ENCODE measurements around the gene BIRC6. TPM values are rescaled to one million over a fixed set of nuclear protein-coding genes. Genes with fewer than 3 reads are reported as not detected.

BIRC6 gene
- total and polyA plus RNA-seq, 2 of the 4 experiments (the other 2 are of a cell fraction) = 26.5 to 316 TPM

GRCh38 chr2:32572030-32572429, 215.2 kb downstream of the BIRC6 start:
- Histone ChIP-seq H2BK20ac (ENCODE audit: low read depth, low read length) (no peak overlapping the region), H3K4ac (ENCODE audit: low read depth, low read length) (no peak overlapping the region), H2BK15ac (ENCODE audit: low read depth, low read length) (no peak overlapping the region), H3K4me1 (ENCODE audit: control insufficient read depth, insufficient read depth, low read length) (no peaks in the 10 kb centered on the region), H2AFZ (replicated peaks; ENCODE audit: low read length, poor library complexity) (no peak overlapping the region), H3K9me1 (ENCODE audit: insufficient read depth, low read length) (peaks cover 11% of the 10 kb centered on the region), H3K9me3 (ENCODE audit: control insufficient read depth, insufficient read depth, low read length) (no peaks in the 10 kb centered on the region), H3K36me3 (ENCODE audit: control insufficient read depth, insufficient read depth, low read length) (peaks cover 22% of the 10 kb centered on the region), H4K5ac (ENCODE audit: low read depth, low read length) (no peak overlapping the region), H3K9ac (ENCODE audit: low read depth, low read length) (no peak overlapping the region), H3K27ac (ENCODE audit: insufficient read depth, low read length) (no peak overlapping the region), H4K91ac (ENCODE audit: insufficient read depth, low read depth, low read length) (no peak overlapping the region), H3K23ac (ENCODE audit: low read depth, low read length) (no peak overlapping the region), H4K20me1 (ENCODE audit: insufficient read depth, low read length) (peaks cover 15% of the 10 kb centered on the region), H3K18ac (ENCODE audit: low read depth, low read length) (no peak overlapping the region), H3K4me3 (ENCODE audit: insufficient read depth, low read depth, low read length) (no peak overlapping the region), H2BK120ac (ENCODE audit: low read depth, low read length) (no peak overlapping the region), H3K56ac (ENCODE audit: extremely low read depth, insufficient read depth, low read length) (no peak overlapping the region), H3K4me2 (ENCODE audit: low read depth, low read length) (no peak overlapping the region), H3K14ac (replicated peaks; ENCODE audit: low read depth, low read length) (no peak overlapping the region), H2AK5ac (ENCODE audit: low read depth, low read length) (no peak overlapping the region), H4K8ac (ENCODE audit: low read depth in 2 of 2, low read length in 2 of 2) (no peak overlapping the region), H3K27me3 (ENCODE audit: control insufficient read depth, insufficient read depth, low read length) (no peaks in the 10 kb centered on the region), H2AK9ac (replicated peaks; ENCODE audit: low read depth, low read length, poor library complexity) (no peak overlapping the region), H2BK5ac (ENCODE audit: low read depth, low read length, poor library complexity, severe bottlenecking) (no peak overlapping the region), H3K79me1 (ENCODE audit: low read depth in 1 of 2, low read length in 2 of 2) (peaks cover 13 to 52% of the 10 kb centered on the region in 2 experiments)
- in situ Hi-C loops (cut with MboI; ENCODE audit: low sequenced_read_pairs) (no loop called here), intact Hi-C loops (cut with micrococcal nuclease) (no loop called here), dilution Hi-C loops (cut with HindIII; ENCODE audit: low sequenced_read_pairs, unreplicated experiment) (no loop called here)
- ChIA-PET CTCF (interaction anchor here (1.2 kb wide), 1 partner anchor 19 kb away, joined by 3 read pairs; no protein-coding TSS in a partner anchor), POLR2A (ENCODE audit: unreplicated experiment) (no interaction called here)
- TF ChIP-seq FOS (IDR thresholded peaks at IDR 0.05; ENCODE audit: low read depth, low read length) = no peak
- TF ChIP-seq CHD1 (IDR thresholded peaks at IDR 0.05; ENCODE audit: low read depth, low read length) = no peak
- TF ChIP-seq RAD21 (IDR thresholded peaks at IDR 0.05; ENCODE audit: low read length) = no peak
- no peak for TF ChIP-seq CEBPB (IDR thresholded peaks at IDR 0.05; ENCODE audit: low read depth, low read length)
- TF ChIP-seq POLR2A (IDR thresholded peaks at IDR 0.05; ENCODE audit: low read depth, low read length) = no peak
- no peak for TF ChIP-seq MAFK (IDR thresholded peaks at IDR 0.05; ENCODE audit: low read depth, low read length)
- TF ChIP-seq BHLHE40 (IDR thresholded peaks at IDR 0.05; ENCODE audit: low read depth, low read length) = no peak
- no peak for TF ChIP-seq CTCF (conservative IDR thresholded peaks at IDR 0.05; ENCODE audit: low read depth, low read length)
- TF ChIP-seq SMC3 (IDR thresholded peaks at IDR 0.05; ENCODE audit: low read depth, low read length) = no peak
- TF ChIP-seq RFX5 (IDR thresholded peaks at IDR 0.05; ENCODE audit: low read depth, low read length) = no peak
- no peak for TF ChIP-seq USF2 (IDR thresholded peaks at IDR 0.05; ENCODE audit: low read depth, low read length)
- TF ChIP-seq MXI1 (IDR thresholded peaks at IDR 0.05; ENCODE audit: borderline replicate concordance, low read depth, low read length) = no peak
- TF ChIP-seq MAZ (IDR thresholded peaks at IDR 0.05; ENCODE audit: borderline replicate concordance, low read depth, low read length) = no peak
- no peak for TF ChIP-seq RCOR1 (IDR thresholded peaks at IDR 0.05; ENCODE audit: insufficient replicate concordance, low read length)
- no peak for TF ChIP-seq ELK1 (IDR thresholded peaks at IDR 0.05; ENCODE audit: borderline replicate concordance, low read depth, low read length)
- no peak for TF ChIP-seq NFE2L2 (IDR thresholded peaks at IDR 0.05; ENCODE audit: low read depth, low read length)
- DNase-seq (no peak), ATAC-seq (ENCODE audit: low read depth) (no peak)
- no TSS peak for BruUV-seq (replicated peaks)
- no CpG with 5 or more reads among the region's 3 CpGs for WGBS, 2 experiments (ENCODE audit: extremely low coverage in 2 of 2, insufficient read length in 1 of 2)
